Cardiac muscle cell (in vitro differentiated cells and primary cell): ENCODE results near the gene HDAC4. TPM values are rescaled to one million over a fixed set of nuclear protein-coding genes. Genes with fewer than 3 reads are reported as not detected.

Experiments
- DNase-seq, 2 donors: peaks; one replicate each; pipeline versions ENCODE4 v3.0.0 to v3.0.0-alpha.2; 2010 to 2017; ENCODE audit warnings: low read depth in 1 of 2, low spot score in 1 of 2
- H3K27ac ChIP-seq: fragments of 200-600 bp; sonication (generic); 2 replicates; pipeline ENCODE4 v1.5.1; 2016
- H3K27me3 ChIP-seq: fragments of 200-600 bp; sonication (generic); 2 replicates; pipeline ENCODE4 v1.6.0; 2016; ENCODE audit warnings: control low read depth
- H3K36me3 ChIP-seq: fragments of 200-600 bp; sonication (generic); 2 replicates; pipeline ENCODE4 v1.5.1; 2016; ENCODE audit warnings: control low read depth
- H3K4me1 ChIP-seq: fragments of 200-600 bp; sonication (generic); 2 replicates; pipeline ENCODE4 v1.8.1; 2017; ENCODE audit warnings: low read depth, mild to moderate bottlenecking, mixed run types
- H3K4me3 ChIP-seq: fragments of 200-600 bp; sonication (generic); 2 replicates; pipeline ENCODE4 v1.5.1; 2016; ENCODE audit warnings: mild to moderate bottlenecking
- H3K9me3 ChIP-seq: fragments of 200-600 bp; sonication (generic); 2 replicates; pipeline ENCODE4 v1.5.1; 2017; ENCODE audit warnings: low read depth, mild to moderate bottlenecking, control low read depth
- polyA plus RNA-seq: library from polyadenylated mRNA; unstranded; fragments of >200 nt; fragmentation: Nextera tagmentation; extraction: Ambion mirVana; gene quantifications from 2 replicates; pipeline ENCODE4 v1.2.1, GENCODE V29; 2016
- total RNA-seq: library from RNA; depleted of rRNA; stranded (reverse); fragments of >200 nt; gene quantifications from 2 replicates; pipeline ENCODE4 v1.2.3, GENCODE V29; 2016
- TF ChIP-seq, protein P1 (sequence below): IDR thresholded peaks from 2 replicates; pipeline ENCODE4 v1.5.1; 2012; ENCODE audit warnings: low read depth, mild to moderate bottlenecking, low read length

Gene HDAC4
- total and polyA plus RNA-seq, 2 experiments from 2014 or later: 7.0 to 41.6 TPM

DNA sequence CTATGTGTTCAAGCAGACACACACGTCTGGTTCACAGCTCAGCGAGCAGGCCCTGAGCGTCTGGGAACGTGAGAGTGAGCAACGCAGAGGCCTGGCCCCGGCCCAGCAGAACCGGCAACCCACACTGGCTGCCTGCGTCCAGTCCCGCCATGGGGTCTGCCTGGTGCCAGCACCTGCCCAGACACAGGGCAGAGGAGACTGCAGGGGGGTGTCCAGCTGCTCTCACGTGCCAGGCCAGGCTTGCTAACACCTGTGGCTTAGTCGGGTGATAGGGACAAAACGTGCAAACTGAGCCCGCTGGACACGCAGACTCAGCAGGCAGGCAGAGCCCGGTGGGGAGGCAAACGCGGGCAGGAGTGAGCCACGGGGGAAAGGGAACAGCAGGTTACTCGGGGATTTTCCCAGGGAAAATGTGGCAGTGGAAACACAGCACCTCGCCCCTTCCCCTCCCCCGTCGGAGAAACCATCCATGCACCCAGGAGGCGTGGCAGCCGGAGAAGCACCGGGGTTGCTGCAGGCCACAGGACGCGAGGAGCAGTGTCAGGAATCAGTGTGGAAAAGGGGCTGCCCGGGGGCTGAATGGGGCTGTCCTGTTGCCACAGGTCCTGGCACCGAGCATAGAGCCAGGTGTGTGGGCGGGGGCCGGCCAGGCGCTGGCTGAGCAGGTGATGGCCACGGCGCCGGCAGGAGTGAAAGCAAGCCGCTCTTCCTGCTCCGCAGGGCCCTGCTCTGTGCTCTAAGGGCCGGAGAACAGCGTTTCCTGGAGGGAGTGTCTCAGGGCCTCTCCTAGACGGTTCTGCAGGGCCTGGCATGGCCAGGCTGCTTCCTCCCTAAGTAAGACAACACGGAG is 154.7 kb downstream of the HDAC4 start:
- Histone ChIP-seq H3K4me1 (no peaks in the 10 kb centered on the region), H3K9me3 (no peaks in the 10 kb centered on the region), H3K27me3 (no peaks in the 10 kb centered on the region), H3K27ac (no peak overlapping the region), H3K36me3 (no peaks in the 10 kb centered on the region), H3K4me3 (no peak overlapping the region)
- TF ChIP-seq, protein P1, sequence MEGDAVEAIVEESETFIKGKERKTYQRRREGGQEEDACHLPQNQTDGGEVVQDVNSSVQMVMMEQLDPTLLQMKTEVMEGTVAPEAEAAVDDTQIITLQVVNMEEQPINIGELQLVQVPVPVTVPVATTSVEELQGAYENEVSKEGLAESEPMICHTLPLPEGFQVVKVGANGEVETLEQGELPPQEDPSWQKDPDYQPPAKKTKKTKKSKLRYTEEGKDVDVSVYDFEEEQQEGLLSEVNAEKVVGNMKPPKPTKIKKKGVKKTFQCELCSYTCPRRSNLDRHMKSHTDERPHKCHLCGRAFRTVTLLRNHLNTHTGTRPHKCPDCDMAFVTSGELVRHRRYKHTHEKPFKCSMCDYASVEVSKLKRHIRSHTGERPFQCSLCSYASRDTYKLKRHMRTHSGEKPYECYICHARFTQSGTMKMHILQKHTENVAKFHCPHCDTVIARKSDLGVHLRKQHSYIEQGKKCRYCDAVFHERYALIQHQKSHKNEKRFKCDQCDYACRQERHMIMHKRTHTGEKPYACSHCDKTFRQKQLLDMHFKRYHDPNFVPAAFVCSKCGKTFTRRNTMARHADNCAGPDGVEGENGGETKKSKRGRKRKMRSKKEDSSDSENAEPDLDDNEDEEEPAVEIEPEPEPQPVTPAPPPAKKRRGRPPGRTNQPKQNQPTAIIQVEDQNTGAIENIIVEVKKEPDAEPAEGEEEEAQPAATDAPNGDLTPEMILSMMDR: no peak
- DNase-seq: no peak

DNA sequence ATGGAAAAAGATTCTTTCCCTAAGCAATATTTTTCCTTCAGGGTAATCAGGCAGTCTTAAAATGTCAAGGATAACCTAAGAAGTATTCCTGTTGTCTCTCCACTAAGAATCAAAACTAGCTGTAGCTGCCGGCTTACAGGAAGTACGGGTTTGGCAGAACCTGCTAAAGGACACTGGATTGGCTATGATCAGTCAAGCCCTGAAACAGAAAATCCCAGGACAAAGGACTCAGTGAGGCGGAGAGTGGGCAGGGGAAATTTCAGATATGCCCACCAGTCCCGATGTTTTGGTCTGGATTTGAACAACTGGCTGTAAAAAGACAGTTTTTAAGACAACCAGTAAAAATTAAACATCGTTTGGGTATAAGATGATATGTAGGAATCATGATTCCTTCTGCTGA is 155.7 kb downstream of the HDAC4 start:
- no peak overlapping the region for H3K27ac ChIP-seq
- no peaks in the 10 kb centered on the region for H3K4me1 ChIP-seq
- TF ChIP-seq, protein P1: no peak
- H3K4me3 ChIP-seq: no peak overlapping the region
- H3K9me3 ChIP-seq: no peaks in the 10 kb centered on the region
- H3K36me3 ChIP-seq: no peaks in the 10 kb centered on the region
- no peak for DNase-seq
- H3K27me3 ChIP-seq: no peaks in the 10 kb centered on the region

DNA sequence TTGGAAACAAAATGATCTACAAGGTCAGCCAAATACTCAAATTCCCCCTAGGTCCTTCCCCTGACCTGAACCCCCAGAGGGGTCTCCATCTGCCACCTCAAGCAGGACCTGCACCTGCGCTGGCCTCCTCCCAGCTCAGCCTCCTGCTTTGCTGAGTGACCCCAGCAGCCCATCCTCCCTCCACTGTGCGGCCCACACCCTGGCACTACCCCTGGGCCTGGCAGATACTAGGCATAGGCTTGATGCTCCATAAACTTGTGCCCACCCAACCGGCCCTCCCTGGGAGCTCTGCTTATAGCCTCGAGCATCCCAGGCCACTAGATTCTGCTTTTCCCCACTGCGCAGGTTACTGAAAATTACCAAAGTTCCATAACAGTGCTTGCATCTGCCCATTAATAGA is 156.2 kb downstream of the HDAC4 start:
- DNase-seq: no peak
- no peaks in the 10 kb centered on the region for H3K36me3 ChIP-seq
- H3K4me1 ChIP-seq: no peaks in the 10 kb centered on the region
- TF ChIP-seq, protein P1: no peak
- no peak overlapping the region for H3K27ac ChIP-seq
- H3K27me3 ChIP-seq: no peaks in the 10 kb centered on the region
- no peak overlapping the region for H3K4me3 ChIP-seq
- H3K9me3 ChIP-seq: no peaks in the 10 kb centered on the region

DNA sequence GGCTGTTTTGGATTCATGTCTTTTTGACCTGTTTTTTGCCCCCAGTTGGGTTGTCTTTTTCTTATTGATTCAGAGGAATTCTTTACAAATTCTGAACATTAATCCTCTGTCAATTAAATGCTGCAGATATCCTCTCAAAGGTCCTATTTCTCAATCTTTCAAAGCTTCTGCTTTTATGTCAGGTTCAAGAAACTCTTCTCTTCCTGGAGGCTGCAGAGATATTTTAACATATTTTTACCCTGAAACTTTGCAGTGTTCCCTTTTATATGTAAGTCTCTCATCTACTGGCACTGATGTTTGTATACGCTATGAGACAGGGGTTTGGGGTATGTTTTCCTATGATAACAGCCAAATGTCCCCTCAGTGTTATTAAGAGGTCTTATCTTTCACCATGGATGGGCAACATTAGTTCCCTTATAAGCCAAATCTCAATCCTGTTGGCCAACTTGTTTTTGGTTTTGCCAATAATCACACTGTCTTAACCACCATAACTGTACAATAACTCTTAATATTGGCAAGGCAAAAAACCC is 159.3 kb downstream of the HDAC4 start:
- DNase-seq: no peak
- H3K27ac ChIP-seq: no peak overlapping the region
- TF ChIP-seq, protein P1: no peak
- no peaks in the 10 kb centered on the region for H3K27me3 ChIP-seq
- no peak overlapping the region for H3K4me3 ChIP-seq
- no peaks in the 10 kb centered on the region for H3K4me1 ChIP-seq
- H3K9me3 ChIP-seq: no peaks in the 10 kb centered on the region
- H3K36me3 ChIP-seq: no peaks in the 10 kb centered on the region

DNA sequence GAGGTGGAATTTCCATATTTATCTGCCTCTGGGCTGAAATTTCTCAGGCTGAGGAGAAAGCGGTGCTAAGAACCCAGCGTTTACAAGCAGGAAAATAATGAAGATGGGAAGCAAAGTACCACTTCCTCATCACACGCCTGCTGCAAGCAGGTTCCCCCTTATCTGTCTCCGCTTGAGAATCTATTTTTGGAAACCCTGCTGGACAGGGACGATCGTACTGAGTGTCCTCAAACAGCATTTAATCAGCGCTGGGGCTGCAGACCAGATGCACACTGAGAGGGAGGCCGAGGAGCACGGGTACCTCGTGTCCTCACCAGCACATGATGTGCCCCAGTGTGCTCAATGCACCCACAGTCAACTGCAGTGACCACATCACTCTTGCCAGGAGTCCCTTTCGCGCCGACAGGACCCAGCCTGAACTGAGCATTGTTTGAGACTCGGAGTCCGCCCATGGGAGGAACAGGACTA is 160.4 kb downstream of the HDAC4 start:
- H3K27ac ChIP-seq: no peak overlapping the region
- no peaks in the 10 kb centered on the region for H3K4me1 ChIP-seq
- no peaks in the 10 kb centered on the region for H3K9me3 ChIP-seq
- H3K27me3 ChIP-seq: no peaks in the 10 kb centered on the region
- H3K36me3 ChIP-seq: no peaks in the 10 kb centered on the region
- TF ChIP-seq, protein P1: no peak
- DNase-seq: no peak
- H3K4me3 ChIP-seq: no peak overlapping the region
